ENCODE measurements around the gene CROCC2. TPM values are rescaled to one million over a fixed set of nuclear protein-coding genes. Genes with fewer than 3 reads are reported as not detected.

The CROCC2 gene
- total and polyA plus RNA-seq, 11 donors: not detected

DNA sequence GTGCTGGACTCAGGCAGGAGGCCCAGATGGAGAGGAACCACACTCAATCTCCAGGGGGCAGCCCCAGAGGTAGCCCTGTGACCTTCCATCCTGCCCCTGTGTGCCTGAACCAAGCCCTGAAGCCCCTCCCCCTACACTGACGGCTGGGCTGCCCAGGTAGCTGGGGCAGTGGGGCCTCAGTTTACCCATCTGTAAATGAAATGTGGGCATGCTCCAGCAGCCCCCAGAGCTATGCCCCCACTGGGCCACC is 15.8 kb downstream of the CROCC2 start:
- Histone ChIP-seq H3K4me1 (peaks cover 0 to 18% (median 1%) of the 10 kb centered on the region in 12 donors), H3K4me3 (no peak overlapping the region), H3K27ac (no peak overlapping the region), H3K36me3 (no peaks in the 10 kb centered on the region), H3K27me3 (peaks cover 0 to 3% (median 0%) of the 10 kb centered on the region in 9 donors), H3K9me3 (no peaks in the 10 kb centered on the region)
- TF ChIP-seq, protein P1, sequence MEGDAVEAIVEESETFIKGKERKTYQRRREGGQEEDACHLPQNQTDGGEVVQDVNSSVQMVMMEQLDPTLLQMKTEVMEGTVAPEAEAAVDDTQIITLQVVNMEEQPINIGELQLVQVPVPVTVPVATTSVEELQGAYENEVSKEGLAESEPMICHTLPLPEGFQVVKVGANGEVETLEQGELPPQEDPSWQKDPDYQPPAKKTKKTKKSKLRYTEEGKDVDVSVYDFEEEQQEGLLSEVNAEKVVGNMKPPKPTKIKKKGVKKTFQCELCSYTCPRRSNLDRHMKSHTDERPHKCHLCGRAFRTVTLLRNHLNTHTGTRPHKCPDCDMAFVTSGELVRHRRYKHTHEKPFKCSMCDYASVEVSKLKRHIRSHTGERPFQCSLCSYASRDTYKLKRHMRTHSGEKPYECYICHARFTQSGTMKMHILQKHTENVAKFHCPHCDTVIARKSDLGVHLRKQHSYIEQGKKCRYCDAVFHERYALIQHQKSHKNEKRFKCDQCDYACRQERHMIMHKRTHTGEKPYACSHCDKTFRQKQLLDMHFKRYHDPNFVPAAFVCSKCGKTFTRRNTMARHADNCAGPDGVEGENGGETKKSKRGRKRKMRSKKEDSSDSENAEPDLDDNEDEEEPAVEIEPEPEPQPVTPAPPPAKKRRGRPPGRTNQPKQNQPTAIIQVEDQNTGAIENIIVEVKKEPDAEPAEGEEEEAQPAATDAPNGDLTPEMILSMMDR (IDR thresholded peaks at IDR 0.05): no peak
- intact Hi-C loops (cut with DNase I): no loop called here
- WGBS, 4 donors: 79 to 90% methylated on average over 1 of the region's 1 CpG; no CpG with 5 or more reads in 2 of the 4 donors
- DNase-seq (peak in 1 of 5 donors; percentile 12), ATAC-seq (no peak)

DNA sequence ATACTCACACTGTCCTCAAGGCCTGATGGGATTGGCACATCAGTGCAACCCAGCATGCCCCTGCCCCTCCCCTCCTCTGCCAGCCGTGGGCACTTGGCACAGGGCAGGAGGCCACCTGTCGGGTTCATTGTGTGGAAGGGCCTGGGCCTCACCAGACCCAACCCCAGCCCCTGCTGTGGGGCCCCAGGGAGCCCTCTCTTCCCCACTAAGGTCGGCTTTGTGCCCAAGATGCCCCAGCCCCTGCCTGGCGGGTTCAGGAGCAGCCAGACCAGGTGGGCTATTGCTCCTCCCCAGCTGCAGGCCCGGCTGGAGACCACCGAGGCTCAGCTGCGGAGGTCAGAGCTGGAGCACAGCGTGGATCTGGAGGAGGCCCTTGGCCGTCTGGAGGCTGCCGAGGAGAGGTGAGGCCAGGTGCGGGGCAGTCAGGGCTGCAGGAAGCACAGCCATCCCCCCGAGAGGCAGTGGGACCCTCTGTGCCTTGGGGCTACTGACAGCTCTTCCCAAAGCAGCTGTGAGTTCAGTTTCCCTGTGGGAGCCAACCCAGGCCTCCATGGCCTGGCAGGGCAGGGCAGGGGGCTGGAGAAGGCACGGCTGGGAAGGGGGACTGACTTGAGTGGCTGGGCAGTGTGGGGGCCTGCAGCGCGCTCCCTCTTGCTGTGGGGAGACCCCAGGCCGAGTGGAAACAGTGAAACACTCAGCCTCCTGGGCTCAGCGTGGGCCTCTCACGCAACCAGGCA is 16.3 kb downstream of the CROCC2 start:
- Histone ChIP-seq H3K4me3 (no peak overlapping the region), H3K27me3 (no peaks in the 10 kb centered on the region), H3K27ac (no peak overlapping the region), H3K36me3 (no peaks in the 10 kb centered on the region), H3K9me3 (peaks cover 0 to 2% (median 0%) of the 10 kb centered on the region in 12 donors), H3K4me1 (peaks cover 0 to 14% (median 0%) of the 10 kb centered on the region in 12 donors)
- ATAC-seq (no peak), DNase-seq (peak in 4 of 5 donors; percentile 13 to 27 (median 24))
- intact Hi-C loops (cut with DNase I): no loop called here
- TF ChIP-seq, protein P1 (IDR thresholded peaks at IDR 0.05): no peak
- no peak for TF ChIP-seq POLR2A (IDR thresholded peaks at IDR 0.05)
- WGBS, 4 donors: 84 to 87% (median 86%) methylated on average over 15 to 18 of the region's 18 CpGs

DNA sequence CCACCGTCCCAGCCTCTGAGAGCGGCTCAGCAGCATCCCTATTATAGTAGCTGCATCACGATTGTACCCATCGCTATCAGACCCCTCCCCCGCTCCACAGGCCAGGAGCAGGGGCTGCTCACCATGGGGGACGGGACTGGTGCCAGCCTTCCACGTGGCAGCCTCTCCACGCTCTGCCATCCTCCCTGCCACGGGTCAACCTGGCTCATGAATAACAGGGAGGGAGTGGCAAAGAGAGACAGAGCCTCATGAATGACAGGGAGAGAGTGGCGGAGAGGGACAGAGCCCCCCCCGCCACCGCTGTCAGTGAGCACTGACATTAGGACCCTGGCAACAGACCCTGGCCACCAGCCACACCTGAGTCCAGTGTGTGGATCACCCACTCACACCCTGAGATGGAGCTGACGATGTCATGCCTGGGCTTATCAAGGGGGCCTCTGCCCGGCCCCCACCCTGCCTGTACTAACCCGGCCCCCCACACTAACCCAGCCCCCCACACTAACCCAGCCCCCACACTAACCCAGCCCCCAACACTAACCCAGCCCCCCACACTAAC is 16.9 kb downstream of the CROCC2 start:
- intact Hi-C loops (cut with DNase I): no loop called here
- no peak for ATAC-seq
- H3K4me1 ChIP-seq: peaks cover 0 to 14% (median 0%) of the 10 kb centered on the region in 12 donors
- H3K27me3 ChIP-seq: no peaks in the 10 kb centered on the region
- H3K9me3 ChIP-seq: peaks cover 0 to 9% (median 2%) of the 10 kb centered on the region in 12 donors
- H3K27ac ChIP-seq: no peak overlapping the region
- H3K4me3 ChIP-seq: no peak overlapping the region
- WGBS, 4 donors: 47 to 61% (median 58%) methylated on average over 13 to 15 of the region's 15 CpGs
- peak in 4 of 5 donors; percentile 5 to 54 (median 20) for DNase-seq
- H3K36me3 ChIP-seq: no peaks in the 10 kb centered on the region
- TF ChIP-seq, protein P1 (IDR thresholded peaks at IDR 0.05): no peak
- no peak for TF ChIP-seq POLR2A (IDR thresholded peaks at IDR 0.05)

DNA sequence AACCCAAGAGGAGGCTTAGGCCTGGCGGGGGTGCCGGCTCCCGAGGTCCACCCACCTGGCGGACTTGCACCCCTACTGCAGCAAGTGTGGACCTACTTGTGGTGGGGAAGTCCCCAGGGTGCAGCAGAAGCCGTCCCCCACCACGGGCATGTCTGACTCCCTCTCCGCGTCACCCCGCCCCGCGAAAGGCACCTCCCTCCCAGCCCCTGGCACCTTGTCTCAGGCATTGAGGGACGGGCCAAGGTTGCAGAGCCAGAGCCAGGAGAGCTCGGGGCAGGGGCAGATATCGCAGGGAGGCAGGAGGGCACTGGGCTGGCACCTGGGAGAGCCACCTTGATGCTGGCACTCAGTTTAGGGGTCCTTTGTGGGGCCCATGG is 19.0 kb downstream of the CROCC2 start:
- Histone ChIP-seq H3K9me3 (peaks cover 0 to 10% (median 2%) of the 10 kb centered on the region in 12 donors), H3K27me3 (no peaks in the 10 kb centered on the region), H3K4me3 (no peak overlapping the region), H3K27ac (no peak overlapping the region), H3K4me1 (peaks cover 0 to 14% (median 0%) of the 10 kb centered on the region in 12 donors), H3K36me3 (no peaks in the 10 kb centered on the region)
- no peak for TF ChIP-seq POLR2A (IDR thresholded peaks at IDR 0.05)
- TF ChIP-seq, protein P1 (IDR thresholded peaks at IDR 0.05): no peak
- intact Hi-C loops (cut with DNase I): no loop called here
- no peak for ATAC-seq
- peak; percentile 4 to 62 (median 19) for DNase-seq
- 85 to 90% (median 86%) methylated on average over 14 of the region's 14 CpGs for WGBS, 4 donors

Measured in heart left ventricle (tissue), 16 donors.